Fibroblast of lung (primary cell): Measurements from ENCODE around the gene PLXNA1.

Experiments
- CTCF ChIP-seq, 2 donors: IDR thresholded peaks in 1 of 2; conservative IDR thresholded peaks in 1 of 2; 1 replicate in 1 of 2; 2 replicates in 1 of 2; pipeline ENCODE4 v1.5.1; 2011 to 2012; ENCODE audit warnings: low read length in 2 of 2, control low read depth in 1 of 2, inconsistent platforms in 1 of 2, low read depth in 1 of 2, mild to moderate bottlenecking in 1 of 2
- EZH2 ChIP-seq: IDR thresholded peaks from 2 replicates; pipeline ENCODE4 v1.5.1; 2012; ENCODE audit warnings: low read length, control low read depth, mild to moderate bottlenecking; ENCODE audit errors: missing control alignments

- TF ChIP-seq CTCF (conservative IDR thresholded peaks at IDR 0.05 in 1 of 2, IDR thresholded peaks at IDR 0.05 in 1 of 2; ENCODE audit: low read depth in 1 of 2, low read length in 2 of 2): no peak
- TF ChIP-seq EZH2: no peak
These were observed 20.8 kb downstream of the PLXNA1 start for GRCh38 chr3:127003601-127004280.
